HepG2 (cell line): ENCODE measurements around the gene PGS1. TPM values are rescaled to one million over a fixed set of nuclear protein-coding genes. Genes with fewer than 3 reads are reported as not detected.
A peak's percentile ranks its signal among the peaks of the same experiment; 100 is the strongest.

ENCODE experiments used
- NR2F6 ChIP-seq, 2 experiments: IDR thresholded peaks; 2 replicates each; pipeline ENCODE4 v1.6.1; 2016; ENCODE audit warnings: antibody characterized with exemption in 1 of 2, mild to moderate bottlenecking in 1 of 2
- RARA ChIP-seq: IDR thresholded peaks from 2 replicates; pipeline ENCODE4 v1.6.1; 2016; ENCODE audit warnings: missing genetic modification reagents, missing compliant biosample characterization
- SMARCE1 ChIP-seq: fragments of 450-650 bp; IDR thresholded peaks from 2 replicates; pipeline ENCODE4 v1.6.1; 2017; ENCODE audit warnings: borderline replicate concordance
- ZNF577 ChIP-seq: sonication (generic); formaldehyde crosslinking; IDR thresholded peaks from 2 replicates; pipeline ENCODE4 v1.4.0; 2020; ENCODE audit warnings: mild to moderate bottlenecking, low read depth, missing genetic modification reagents, borderline replicate concordance
- polyA plus RNA-seq, 8 experiments: library from polyadenylated mRNA; depleted of rRNA in 3 of 8; stranded (reverse) in 7 of 8; unstranded in 1 of 8; fragments of >200 nt; fragmentation: Illumina TruSeq in 4 of 8; extraction: Trizol in 4 of 8; gene quantifications; 2 replicates each; pipeline versions ENCODE4 v1.2.1 to v1.2.3, GENCODE V29; 2011 to 2016; ENCODE audit warnings: low read depth in 4 of 8, missing spikeins in 1 of 8, mixed read lengths in 1 of 8; ENCODE audit not compliant: insufficient read depth in 1 of 8
- total RNA-seq, 5 experiments: library from RNA; depleted of rRNA; stranded (reverse); fragments of >200 nt; fragmentation: Illumina TruSeq; extraction: Trizol; gene quantifications; 2 replicates each; pipeline ENCODE4 v1.2.3, GENCODE V29; 2016; ENCODE audit warnings: low read depth in 1 of 5
- TF ChIP-seq, protein P1 (sequence below): sonication (generic); formaldehyde crosslinking; IDR thresholded peaks from 2 replicates; pipeline ENCODE4 v1.8.0; 2022; ENCODE audit warnings: missing genetic modification reagents, low read depth, mild to moderate bottlenecking, borderline replicate concordance
- TF ChIP-seq, protein P2 (sequence below): sonication (generic); formaldehyde crosslinking; IDR thresholded peaks from 2 replicates; pipeline ENCODE4 v1.5.1; 2020; ENCODE audit warnings: mild to moderate bottlenecking, missing genetic modification reagents, moderate library complexity

Gene PGS1
- total and polyA plus RNA-seq, 2 of the 13 experiments (the other 11 are each of a cell fraction or from before 2014, with no cell fraction given): 25.9 to 31.5 TPM

DNA sequence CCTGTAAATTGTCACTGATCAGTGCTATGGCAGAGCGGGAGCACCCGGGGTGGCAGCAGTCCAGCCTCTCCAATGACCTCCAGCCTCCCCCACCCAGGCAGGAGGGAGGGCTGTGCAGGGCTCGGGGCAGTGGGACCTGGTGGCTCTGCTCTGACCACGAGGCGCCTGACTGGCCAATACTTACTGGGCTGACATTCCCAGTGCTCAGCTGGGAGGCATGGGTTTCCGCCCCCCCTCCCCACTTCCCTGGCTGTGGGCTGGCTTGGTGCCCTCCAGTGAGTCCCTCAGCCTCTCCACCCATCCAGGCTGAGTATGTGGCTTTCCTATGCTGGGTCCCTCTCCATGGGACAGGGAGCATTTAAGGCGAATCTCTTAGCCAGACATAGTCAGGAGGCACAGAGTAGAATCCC is 21.3 kb upstream of the PGS1 start (continued):
- TF ChIP-seq, protein P1, sequence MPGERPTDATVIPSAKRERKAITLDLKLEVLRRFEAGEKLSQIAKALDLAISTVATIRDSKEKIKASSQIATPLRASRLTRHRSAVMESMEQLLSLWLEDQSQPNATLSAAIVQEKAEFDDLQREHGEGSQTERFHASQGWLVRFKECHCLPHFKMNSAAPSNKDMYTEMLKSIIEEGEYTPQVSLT (CRISPR knock-in tag): no peak
- TF ChIP-seq ZNF577: no peak
- TF ChIP-seq SMARCE1: no peak
- TF ChIP-seq NR2F6 (IDR thresholded peaks at IDR 0.05): no peak
- TF ChIP-seq NR2F6 (CRISPR knock-in tag; IDR thresholded peaks at IDR 0.05): peak; percentile 26; the same call in 1 of the 2 replicates
- 0 out of 2 replicates have a peak, but pooled peaks have one; percentile 14 for TF ChIP-seq RARA (CRISPR knock-in tag)
- TF ChIP-seq, protein P2, sequence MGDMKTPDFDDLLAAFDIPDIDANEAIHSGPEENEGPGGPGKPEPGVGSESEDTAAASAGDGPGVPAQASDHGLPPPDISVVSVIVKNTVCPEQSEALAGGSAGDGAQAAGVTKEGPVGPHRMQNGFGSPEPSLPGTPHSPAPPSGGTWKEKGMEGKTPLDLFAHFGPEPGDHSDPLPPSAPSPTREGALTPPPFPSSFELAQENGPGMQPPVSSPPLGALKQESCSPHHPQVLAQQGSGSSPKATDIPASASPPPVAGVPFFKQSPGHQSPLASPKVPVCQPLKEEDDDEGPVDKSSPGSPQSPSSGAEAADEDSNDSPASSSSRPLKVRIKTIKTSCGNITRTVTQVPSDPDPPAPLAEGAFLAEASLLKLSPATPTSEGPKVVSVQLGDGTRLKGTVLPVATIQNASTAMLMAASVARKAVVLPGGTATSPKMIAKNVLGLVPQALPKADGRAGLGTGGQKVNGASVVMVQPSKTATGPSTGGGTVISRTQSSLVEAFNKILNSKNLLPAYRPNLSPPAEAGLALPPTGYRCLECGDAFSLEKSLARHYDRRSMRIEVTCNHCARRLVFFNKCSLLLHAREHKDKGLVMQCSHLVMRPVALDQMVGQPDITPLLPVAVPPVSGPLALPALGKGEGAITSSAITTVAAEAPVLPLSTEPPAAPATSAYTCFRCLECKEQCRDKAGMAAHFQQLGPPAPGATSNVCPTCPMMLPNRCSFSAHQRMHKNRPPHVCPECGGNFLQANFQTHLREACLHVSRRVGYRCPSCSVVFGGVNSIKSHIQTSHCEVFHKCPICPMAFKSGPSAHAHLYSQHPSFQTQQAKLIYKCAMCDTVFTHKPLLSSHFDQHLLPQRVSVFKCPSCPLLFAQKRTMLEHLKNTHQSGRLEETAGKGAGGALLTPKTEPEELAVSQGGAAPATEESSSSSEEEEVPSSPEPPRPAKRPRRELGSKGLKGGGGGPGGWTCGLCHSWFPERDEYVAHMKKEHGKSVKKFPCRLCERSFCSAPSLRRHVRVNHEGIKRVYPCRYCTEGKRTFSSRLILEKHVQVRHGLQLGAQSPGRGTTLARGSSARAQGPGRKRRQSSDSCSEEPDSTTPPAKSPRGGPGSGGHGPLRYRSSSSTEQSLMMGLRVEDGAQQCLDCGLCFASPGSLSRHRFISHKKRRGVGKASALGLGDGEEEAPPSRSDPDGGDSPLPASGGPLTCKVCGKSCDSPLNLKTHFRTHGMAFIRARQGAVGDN (CRISPR knock-in tag): peak; percentile 37
- TF ChIP-seq, all 625 proteins: peak for 14
